Glutamatergic neuron (in vitro differentiated cells): ENCODE data around the gene GADD45GIP1. TPM values are rescaled to one million over a fixed set of nuclear protein-coding genes. Genes with fewer than 3 reads are reported as not detected.

Experiments
- DNase-seq: peaks from one replicate; pipeline ENCODE4 v3.0.0; 2022
- H3K27ac Mint-ChIP-seq: one replicate; pipeline ENCODE4 v1.8.0; 2020; ENCODE audit warnings: mild to moderate bottlenecking, mixed read lengths, inconsistent platforms; ENCODE audit not compliant: unreplicated experiment
- H3K27me3 Mint-ChIP-seq: one replicate; pipeline ENCODE4 v1.8.0; 2020; ENCODE audit warnings: mild to moderate bottlenecking, moderate library complexity, mixed read lengths, inconsistent platforms; ENCODE audit not compliant: unreplicated experiment
- H3K36me3 Mint-ChIP-seq: one replicate; pipeline ENCODE4 v1.8.0; 2020; ENCODE audit warnings: mild to moderate bottlenecking, mixed read lengths, inconsistent platforms; ENCODE audit not compliant: unreplicated experiment
- H3K4me1 Mint-ChIP-seq: one replicate; pipeline ENCODE4 v1.8.0; 2020; ENCODE audit warnings: mild to moderate bottlenecking, low read depth, mixed read lengths, inconsistent platforms; ENCODE audit not compliant: unreplicated experiment
- H3K4me3 Mint-ChIP-seq: one replicate; pipeline ENCODE4 v1.8.0; 2020; ENCODE audit warnings: mild to moderate bottlenecking, mixed read lengths, inconsistent platforms; ENCODE audit not compliant: unreplicated experiment
- H3K9me3 Mint-ChIP-seq: one replicate; pipeline ENCODE4 v1.8.0; 2020; ENCODE audit warnings: mild to moderate bottlenecking, moderate library complexity, mixed read lengths, inconsistent platforms; ENCODE audit not compliant: unreplicated experiment
- CTCF ChIP-seq: fragments of 200-600 bp; sonication (generic); IDR thresholded peaks from one replicate; pipeline ENCODE4 v1.5.0; 2021; ENCODE audit not compliant: partially characterized antibody, unreplicated experiment
- total RNA-seq: library from RNA; stranded (reverse); fragmentation: NEBNext Ultra II Directional; extraction: Animal tissue kit (Norgen Biotek cat#: 25700); gene quantifications from one replicate; pipeline ENCODE4 v1.2.1, GENCODE V29; 2021; ENCODE audit not compliant: unreplicated experiment

GADD45GIP1 gene
- total RNA-seq, 1 donor from 2014 or later: 28.8 TPM

GRCh38 chr19:12975221-12975741, 18.3 kb upstream of the GADD45GIP1 start:
- peaks cover 9% of the 10 kb centered on the region for H3K27me3 Mint-ChIP-seq
- H3K4me1 Mint-ChIP-seq: peaks cover 7% of the 10 kb centered on the region
- H3K36me3 Mint-ChIP-seq: no peaks in the 10 kb centered on the region
- no peak overlapping the region for H3K4me3 Mint-ChIP-seq
- TF ChIP-seq CTCF: no peak
- H3K9me3 Mint-ChIP-seq: peaks cover 9% of the 10 kb centered on the region
- peak; percentile 28 for DNase-seq
- peak overlapping the region; percentile 79 for H3K27ac Mint-ChIP-seq

GRCh38 chr19:12974301-12975220, 17.5 kb upstream of the GADD45GIP1 start:
- DNase-seq: peak; percentile 65
- Mint-ChIP-seq H3K27ac (peak overlapping the region; percentile 79), H3K36me3 (no peaks in the 10 kb centered on the region), H3K27me3 (peaks cover 13% of the 10 kb centered on the region), H3K9me3 (peaks cover 9% of the 10 kb centered on the region), H3K4me1 (peaks cover 7% of the 10 kb centered on the region), H3K4me3 (no peak overlapping the region)
- no peak for TF ChIP-seq CTCF

- no peaks in the 10 kb centered on the region for H3K36me3 Mint-ChIP-seq
- no peak for DNase-seq
- no peak for TF ChIP-seq CTCF
These were observed 16.2 kb upstream of the GADD45GIP1 start for GRCh38 chr19:12973236-12973635.

GRCh38 chr19:12970070-12970820, 13.2 kb upstream of the GADD45GIP1 start:
- Mint-ChIP-seq H3K4me3 (no peak overlapping the region), H3K9me3 (peaks cover 6% of the 10 kb centered on the region), H3K36me3 (no peaks in the 10 kb centered on the region), H3K27ac (peak overlapping the region; percentile 59), H3K27me3 (peaks cover 11% of the 10 kb centered on the region), H3K4me1 (peaks cover 5% of the 10 kb centered on the region)
- no peak for TF ChIP-seq CTCF
- DNase-seq: no peak

More at GRCh38 chr19:12973236-12973635, 16.2 kb upstream of the GADD45GIP1 start:
- peaks cover 7% of the 10 kb centered on the region for H3K4me1 Mint-ChIP-seq
- H3K4me3 Mint-ChIP-seq: no peak overlapping the region
- H3K9me3 Mint-ChIP-seq: peaks cover 8% of the 10 kb centered on the region
- no peak overlapping the region for H3K27ac Mint-ChIP-seq
- peaks cover 12% of the 10 kb centered on the region for H3K27me3 Mint-ChIP-seq
